HG03520 (cell line): Measurements from ENCODE around the gene MSANTD1.

Experiments
- ATAC-seq: cut with Tn5 transposase; IDR thresholded peaks from one replicate; pipeline ENCODE4 v1.9.1; 2021; ENCODE audit warnings: mild to moderate bottlenecking, moderate library complexity; ENCODE audit not compliant: unreplicated experiment

The MSANTD1 gene

GRCh38 chr4:3261411-3262207, 12.7 kb downstream of the MSANTD1 start:
- no peak for ATAC-seq

GRCh38 chr4:3262208-3263052, 13.5 kb downstream of the MSANTD1 start:
- no peak for ATAC-seq

- ATAC-seq: no peak
Observed at GRCh38 chr4:3263053-3263875, 14.3 kb downstream of the MSANTD1 start.

GRCh38 chr4:3263876-3264193, 14.9 kb downstream of the MSANTD1 start:
- no peak for ATAC-seq

DNA sequence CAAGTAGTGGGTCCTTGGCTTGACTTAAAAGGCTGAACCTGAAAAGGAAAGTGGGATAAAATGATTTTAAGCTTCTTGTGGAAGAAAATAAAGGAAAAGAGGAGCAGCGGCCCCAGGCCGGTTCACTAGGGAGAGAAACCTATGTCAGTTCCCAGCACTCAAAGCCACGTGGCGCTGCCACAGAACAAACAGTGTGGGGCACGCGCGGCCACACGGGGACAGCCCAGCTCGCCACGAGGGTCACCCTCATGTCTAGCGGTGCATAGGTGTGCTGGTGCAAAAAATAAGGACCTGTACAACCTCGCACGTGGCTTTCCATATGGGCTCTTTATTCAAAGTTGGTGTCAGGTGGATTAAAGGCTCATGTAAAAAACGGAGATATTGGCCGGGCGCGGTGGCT, 17.1 kb downstream of the MSANTD1 start:
- no peak for ATAC-seq

DNA sequence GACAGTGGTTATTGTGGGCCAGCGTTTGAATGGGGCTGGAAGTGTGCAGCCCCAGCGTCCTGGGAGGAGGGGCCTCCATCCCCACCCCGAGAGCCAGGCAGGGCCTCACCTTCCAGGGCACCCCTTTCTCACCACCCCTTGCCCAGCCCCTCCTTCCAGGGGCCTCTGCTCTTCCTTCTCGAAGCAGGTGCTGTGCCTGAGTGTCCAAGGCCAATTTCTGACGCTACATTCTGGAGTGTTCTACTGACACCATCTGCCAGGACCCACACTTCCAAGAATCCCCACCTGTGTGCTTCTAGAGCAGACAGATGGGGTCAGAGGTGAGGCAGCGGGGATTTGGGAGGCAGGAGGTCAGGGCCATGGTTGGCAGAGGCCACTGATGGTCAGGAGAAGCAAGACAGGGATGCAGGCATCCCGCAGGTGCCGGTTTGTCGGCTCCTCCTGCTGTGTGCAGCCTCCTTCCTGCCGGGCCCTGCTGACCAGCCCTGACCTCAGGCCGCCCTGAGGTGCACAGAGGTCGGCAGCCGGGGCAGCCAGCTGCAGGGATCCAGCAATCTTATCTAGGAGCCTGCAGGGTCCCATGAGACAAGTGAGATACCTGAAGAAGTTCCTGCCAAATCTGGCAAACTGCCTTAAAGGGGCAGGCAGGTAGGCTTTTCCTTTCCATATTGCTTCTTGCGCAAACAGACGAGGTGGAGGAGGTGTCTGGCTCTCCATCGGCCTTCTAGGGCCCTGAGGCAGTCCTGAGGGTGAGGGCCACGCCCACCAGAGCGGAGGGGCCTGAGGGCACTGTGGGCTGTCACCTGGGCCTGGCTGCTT, 18.8 kb downstream of the MSANTD1 start:
- ATAC-seq: no peak

DNA sequence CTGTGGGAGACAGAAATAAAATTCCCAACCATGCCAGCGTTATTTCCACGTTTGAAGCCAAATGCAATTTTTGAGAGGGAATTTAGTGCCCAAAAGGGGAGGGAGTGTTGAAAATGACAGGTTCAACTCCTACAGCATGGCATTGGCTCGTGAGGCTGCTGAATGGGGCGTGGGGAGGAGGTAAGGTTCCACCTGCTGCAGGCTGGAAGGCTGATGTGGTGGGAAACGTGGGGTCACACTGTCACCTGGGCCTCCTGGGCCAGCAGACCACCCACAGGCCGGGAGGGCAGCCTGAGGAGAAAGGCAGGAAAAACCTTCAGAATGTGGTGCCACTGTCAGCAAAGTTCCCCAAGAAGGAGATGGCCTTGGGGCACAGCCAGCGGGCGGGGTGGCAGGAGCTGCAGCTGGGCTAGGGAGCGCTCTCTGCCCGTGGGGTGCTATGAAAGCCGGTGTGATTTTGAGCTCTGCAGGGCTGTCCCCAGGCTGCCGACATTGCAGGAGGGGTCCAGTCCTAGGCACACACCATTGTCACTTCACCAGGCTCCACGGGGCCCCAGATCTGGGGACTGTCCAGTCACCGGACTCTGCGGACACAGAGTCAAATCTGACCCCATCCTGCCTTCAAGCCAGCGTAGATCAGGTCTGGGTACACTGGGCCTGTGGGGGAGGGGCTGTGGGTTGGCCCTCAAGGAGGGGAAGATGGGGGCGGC, 19.6 kb downstream of the MSANTD1 start:
- ATAC-seq: no peak

DNA sequence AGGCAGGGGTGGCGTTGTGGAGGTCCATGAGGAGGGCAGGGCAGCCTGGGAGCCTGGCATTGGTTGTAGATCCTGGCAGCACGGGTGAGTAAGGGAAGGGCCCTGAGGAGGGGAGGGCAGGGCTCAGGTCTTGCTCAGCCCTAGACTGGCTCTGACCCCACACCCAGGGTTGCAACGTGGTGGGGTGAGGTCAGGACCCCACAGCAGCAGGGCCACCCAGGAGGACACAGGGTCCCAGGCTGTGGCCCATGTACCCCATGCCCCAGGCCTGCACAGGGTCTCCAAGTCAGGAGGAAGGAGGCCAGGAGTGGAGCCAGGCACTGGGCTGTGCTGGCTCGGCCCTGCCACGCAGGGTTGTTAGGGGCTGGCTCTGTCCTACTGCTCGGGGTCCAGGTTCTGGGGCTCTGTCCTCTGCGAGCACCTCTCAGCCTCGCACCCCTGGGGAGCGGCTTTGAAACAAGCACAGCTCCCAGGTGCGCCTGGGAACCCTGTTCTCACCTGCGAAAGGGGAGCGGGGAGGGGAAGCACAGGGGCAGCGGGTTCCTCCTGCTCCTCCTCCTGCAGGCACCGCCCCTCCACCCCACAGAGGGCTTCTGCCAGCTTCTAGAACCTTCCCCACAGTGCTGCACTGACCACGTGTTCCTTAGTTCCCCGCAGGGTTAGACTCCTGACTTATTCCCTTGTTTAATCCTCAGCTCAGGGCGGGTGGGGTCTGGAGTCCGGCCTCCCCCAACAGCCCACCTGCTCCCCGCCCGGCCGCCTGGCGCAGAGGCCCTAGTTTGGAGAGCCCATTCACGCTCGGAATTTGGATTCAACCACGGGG, 20.4 kb downstream of the MSANTD1 start:
- no peak for ATAC-seq

GRCh38 chr4:3269991-3270611, 21.1 kb downstream of the MSANTD1 start:
- no peak for ATAC-seq

- no peak for ATAC-seq
Observed at GRCh38 chr4:3271131-3271530, 22.2 kb downstream of the MSANTD1 start.

GRCh38 chr4:3276986-3277385, 28.0 kb downstream of the MSANTD1 start:
- no peak for ATAC-seq

GRCh38 chr4:3280466-3280865, 31.5 kb downstream of the MSANTD1 start:
- ATAC-seq: no peak

- ATAC-seq: no peak
Observed at GRCh38 chr4:3283483-3283882, 34.5 kb downstream of the MSANTD1 start.

- ATAC-seq: no peak
Observed at GRCh38 chr4:3283916-3284315, 35.0 kb downstream of the MSANTD1 start.

DNA sequence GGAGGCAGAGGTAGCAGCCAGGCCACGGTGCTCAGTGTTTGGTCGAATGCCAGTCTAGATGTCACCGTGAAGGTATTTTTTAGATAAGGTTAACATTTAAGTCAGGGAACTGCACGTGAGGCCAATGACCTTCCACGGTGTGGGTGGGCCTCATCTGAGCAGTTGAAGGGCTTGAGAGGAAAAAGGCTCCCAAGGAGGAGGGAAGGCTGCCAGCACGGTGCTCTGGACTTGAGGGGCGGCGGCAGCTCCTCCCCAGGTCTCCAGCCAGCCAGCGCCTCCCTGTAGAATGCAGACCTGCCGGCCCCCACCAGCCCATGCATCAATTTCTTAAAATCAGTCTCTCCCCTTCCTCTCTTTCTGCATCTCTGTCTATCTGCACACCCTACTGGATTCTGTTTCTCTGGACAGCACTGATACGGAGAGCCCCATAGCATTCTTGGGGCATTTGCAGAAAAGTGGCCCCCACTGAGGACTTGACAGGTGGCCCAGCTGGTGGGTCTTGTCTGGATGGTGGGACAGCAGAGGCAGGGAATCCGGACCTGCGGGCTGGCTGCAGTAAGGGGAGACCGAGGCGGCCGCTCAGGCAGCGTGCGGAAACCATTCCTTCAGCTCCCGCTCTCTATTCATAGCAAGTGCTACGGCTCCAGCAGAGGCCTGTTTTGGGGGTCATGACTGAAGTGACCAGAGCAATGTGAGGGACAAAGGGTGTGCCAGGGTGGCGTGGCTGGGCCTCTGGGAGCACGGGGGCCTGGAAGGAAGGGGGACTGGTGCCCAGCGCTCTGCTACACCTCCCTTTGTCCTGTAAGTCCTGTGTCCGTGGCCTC, 36.0 kb downstream of the MSANTD1 start:
- ATAC-seq: no peak

DNA sequence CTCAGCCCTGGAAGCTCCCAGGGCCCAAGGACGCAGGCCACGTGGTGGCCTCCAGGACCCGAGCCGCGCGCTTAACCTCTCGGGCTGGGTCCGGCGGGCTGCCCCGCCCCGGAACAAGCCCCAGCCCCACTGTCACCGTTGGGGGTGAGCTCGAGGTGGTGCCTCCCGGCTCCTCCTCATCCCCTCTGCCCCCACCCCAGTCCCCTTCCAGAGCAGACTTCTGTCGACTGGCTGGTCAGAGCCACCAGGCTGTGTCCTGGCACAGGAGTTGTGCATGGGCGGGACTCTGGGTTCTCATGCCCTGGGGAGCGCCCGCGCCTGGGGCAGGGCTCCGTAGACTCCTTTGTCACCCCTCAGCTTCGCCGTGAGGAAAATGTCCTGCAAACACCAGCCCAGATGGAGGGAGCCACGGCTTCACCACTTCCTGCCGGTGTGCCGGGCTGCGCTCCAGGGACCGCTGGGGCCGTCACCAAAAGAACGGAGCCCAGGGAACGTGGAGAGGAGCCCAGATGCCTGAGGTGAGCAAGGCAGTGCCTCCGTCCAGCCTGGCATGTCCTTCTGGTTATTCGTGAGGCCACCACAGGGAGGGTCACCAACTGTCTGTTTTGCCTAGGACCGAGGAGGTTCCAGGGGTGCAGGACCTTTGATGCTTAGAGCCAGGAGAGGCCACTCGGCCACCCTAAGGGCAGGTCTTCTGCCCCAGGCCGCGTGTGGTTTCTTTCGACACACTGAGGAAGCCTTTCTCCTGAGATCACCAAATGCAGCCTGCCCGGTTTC, 36.8 kb downstream of the MSANTD1 start:
- no peak for ATAC-seq
